Calu3 (cell line): Measurements from ENCODE around the gene EBPL. TPM values are rescaled to one million over a fixed set of nuclear protein-coding genes. Genes with fewer than 3 reads are reported as not detected.
A peak's percentile ranks its signal among the peaks of the same experiment; 100 is the strongest.

ENCODE experiments used
- BruUV-seq: library from RNA; stranded (reverse); fragments of 400-500 nt; replicated peaks from 2 replicates; lab custom pipeline; 2021; lab: Mats Ljungman, UMichigan
- CTCF ChIA-PET: fragments of 300-600 bp; sonication (Branson Sonifier 250); formaldehyde crosslinking; loops from one replicate; lab custom pipeline; 2022; ENCODE audit warnings: antibody characterized with exemption; lab: Charles Lee
- DNase-seq: peaks from one replicate; pipeline ENCODE4 v3.0.0; 2022
- H3K27ac Mint-ChIP-seq: one replicate; pipeline ENCODE4 v1.8.0; 2022; ENCODE audit warnings: mixed read lengths; ENCODE audit not compliant: unreplicated experiment
- H3K27me3 Mint-ChIP-seq: one replicate; pipeline ENCODE4 v1.8.0; 2022; ENCODE audit warnings: mixed read lengths; ENCODE audit not compliant: unreplicated experiment
- H3K36me3 Mint-ChIP-seq: one replicate; pipeline ENCODE4 v1.8.0; 2022; ENCODE audit warnings: mild to moderate bottlenecking, moderate library complexity, mixed read lengths; ENCODE audit not compliant: insufficient read depth, unreplicated experiment
- H3K4me1 Mint-ChIP-seq: one replicate; pipeline ENCODE4 v1.8.0; 2022; ENCODE audit warnings: mild to moderate bottlenecking, low read depth, mixed read lengths; ENCODE audit not compliant: unreplicated experiment
- H3K4me3 Mint-ChIP-seq: one replicate; pipeline ENCODE4 v1.8.0; 2022; ENCODE audit warnings: mild to moderate bottlenecking, low read depth, moderate library complexity, mixed read lengths; ENCODE audit not compliant: unreplicated experiment
- H3K9me3 Mint-ChIP-seq: one replicate; pipeline ENCODE4 v1.8.0; 2022; ENCODE audit warnings: low read depth, mixed read lengths; ENCODE audit not compliant: unreplicated experiment
- intact Hi-C: fragments of 100-400 bp; cut with micrococcal nuclease; formaldehyde crosslinking; loops from one replicate; pipeline ENCODE4 v1.10.0; 2022; ENCODE audit not compliant: unreplicated experiment
- total RNA-seq: library from RNA; stranded (reverse); gene quantifications from 2 replicates; pipeline ENCODE4 v1.2.3, GENCODE V29; 2022
- TF ChIP-seq, protein P1 (sequence below): fragments of 200-600 bp; IDR thresholded peaks from one replicate; pipeline ENCODE4 v1.8.0; 2022; ENCODE audit warnings: antibody characterized with exemption; ENCODE audit not compliant: unreplicated experiment

EBPL gene
- total RNA-seq, 1 experiment from 2014 or later: 43.9 TPM

DNA sequence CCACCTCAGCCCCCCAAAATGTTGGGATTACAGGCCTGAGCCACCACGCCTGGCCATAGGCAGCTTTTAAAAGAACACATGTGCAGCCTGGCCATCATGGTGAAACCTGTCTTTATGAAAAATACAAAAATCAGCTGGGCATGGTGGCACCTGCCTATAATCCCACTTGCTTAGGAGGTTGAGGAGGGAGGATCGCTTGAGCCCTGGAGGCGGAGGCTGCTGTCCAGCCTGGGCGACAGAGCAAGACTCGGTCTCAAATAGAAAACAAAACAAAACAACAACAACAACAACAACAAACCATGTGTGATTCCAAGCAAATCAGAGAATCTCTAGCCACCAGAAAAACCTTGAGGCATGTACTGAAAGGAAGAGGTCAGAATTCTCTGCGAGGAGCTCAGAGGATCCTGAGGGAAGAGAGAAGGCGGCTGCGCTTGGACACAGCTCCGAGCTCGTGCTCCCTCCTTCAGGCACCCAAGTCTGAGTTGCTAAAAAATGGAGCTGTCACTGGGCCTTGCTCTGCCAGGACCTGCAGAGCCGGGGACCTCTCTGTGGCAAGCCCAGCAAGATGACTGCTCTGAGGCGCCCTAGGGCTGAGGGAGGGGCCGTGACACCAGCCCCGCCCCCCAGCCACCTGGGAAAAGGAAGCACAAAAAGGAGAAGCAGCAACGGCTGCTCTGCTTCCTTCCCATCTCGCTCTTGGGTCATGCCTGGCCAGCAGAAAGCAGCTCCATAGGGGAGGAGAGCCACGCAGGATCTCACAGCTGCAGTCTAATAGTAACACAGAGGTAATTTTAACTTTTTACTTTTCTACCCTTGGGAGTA lies 63.2 kb downstream of the EBPL start, which contains the start of gene ARL11:
Gene ARL11, plus strand, starts transcription at position 677 of the 822 bp plus-strand sequence. CDS start 1,941 bp downstream, outside the sequence.
- intact Hi-C loops: no loop called here

DNA sequence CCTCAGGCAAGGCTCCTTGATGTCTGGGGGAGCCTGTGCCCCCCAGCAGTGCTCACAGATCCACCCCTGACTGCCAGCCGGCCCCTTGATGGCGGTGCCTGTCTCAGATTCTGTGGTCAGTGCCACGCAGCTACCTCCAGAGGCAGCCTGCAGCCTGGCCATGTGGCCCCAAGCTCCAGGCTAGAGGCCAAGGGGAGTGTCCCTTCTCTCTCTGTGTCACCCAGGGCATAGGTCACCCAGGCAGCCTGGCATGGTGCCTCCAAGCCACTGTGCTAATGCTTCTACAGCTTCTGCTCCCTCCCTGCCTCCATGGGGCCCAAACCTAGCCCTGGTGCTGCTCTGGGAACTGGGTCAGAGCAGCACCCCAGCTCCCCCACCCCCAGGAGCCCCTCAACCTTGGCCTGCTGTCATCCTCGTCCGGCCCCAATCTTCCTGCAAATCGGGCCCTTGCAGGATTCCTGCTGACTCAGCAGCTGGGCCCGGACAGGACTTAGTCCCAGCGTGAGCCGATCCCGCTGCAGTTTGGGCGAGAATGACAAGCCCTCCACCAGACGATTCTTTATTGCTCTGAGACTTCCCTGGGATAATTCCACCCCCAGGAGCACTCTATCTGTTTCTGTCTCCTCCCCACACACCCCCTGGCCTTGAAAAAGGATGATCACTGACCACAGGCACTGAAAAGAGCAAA lies 65.8 kb downstream of the EBPL start:
- H3K36me3 Mint-ChIP-seq: no peaks in the 10 kb centered on the region
- DNase-seq: peak; percentile 2
- intact Hi-C loops: no loop called here
- CTCF ChIA-PET: interaction anchor here (0.7 kb wide), 1 partner anchor 382 kb away, joined by 3 read pairs; no protein-coding TSS in a partner anchor
- no peaks in the 10 kb centered on the region for H3K27me3 Mint-ChIP-seq
- no peak overlapping the region for H3K4me3 Mint-ChIP-seq
- TF ChIP-seq, protein P1, sequence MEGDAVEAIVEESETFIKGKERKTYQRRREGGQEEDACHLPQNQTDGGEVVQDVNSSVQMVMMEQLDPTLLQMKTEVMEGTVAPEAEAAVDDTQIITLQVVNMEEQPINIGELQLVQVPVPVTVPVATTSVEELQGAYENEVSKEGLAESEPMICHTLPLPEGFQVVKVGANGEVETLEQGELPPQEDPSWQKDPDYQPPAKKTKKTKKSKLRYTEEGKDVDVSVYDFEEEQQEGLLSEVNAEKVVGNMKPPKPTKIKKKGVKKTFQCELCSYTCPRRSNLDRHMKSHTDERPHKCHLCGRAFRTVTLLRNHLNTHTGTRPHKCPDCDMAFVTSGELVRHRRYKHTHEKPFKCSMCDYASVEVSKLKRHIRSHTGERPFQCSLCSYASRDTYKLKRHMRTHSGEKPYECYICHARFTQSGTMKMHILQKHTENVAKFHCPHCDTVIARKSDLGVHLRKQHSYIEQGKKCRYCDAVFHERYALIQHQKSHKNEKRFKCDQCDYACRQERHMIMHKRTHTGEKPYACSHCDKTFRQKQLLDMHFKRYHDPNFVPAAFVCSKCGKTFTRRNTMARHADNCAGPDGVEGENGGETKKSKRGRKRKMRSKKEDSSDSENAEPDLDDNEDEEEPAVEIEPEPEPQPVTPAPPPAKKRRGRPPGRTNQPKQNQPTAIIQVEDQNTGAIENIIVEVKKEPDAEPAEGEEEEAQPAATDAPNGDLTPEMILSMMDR: no peak
- BruUV-seq: no TSS peak
- no peaks in the 10 kb centered on the region for H3K9me3 Mint-ChIP-seq
- no peak overlapping the region for H3K27ac Mint-ChIP-seq
- no peaks in the 10 kb centered on the region for H3K4me1 Mint-ChIP-seq

More for the DNA sequence above, 63.2 kb downstream of the EBPL start, which contains the start of gene ARL11:
- H3K27ac Mint-ChIP-seq: no peak within 1 kb of the TSS
- CTCF ChIA-PET: no interaction called here
- no peak within 1 kb of the TSS for H3K4me3 Mint-ChIP-seq
- TF ChIP-seq, protein P1: no peak
- H3K36me3 Mint-ChIP-seq: no peaks in the 10 kb centered on the region
- no peak for DNase-seq
- H3K4me1 Mint-ChIP-seq: no peaks in the 10 kb centered on the region
- no peaks in the 10 kb centered on the region for H3K27me3 Mint-ChIP-seq
- BruUV-seq: no TSS peak
- H3K9me3 Mint-ChIP-seq: no peaks in the 10 kb centered on the region

DNA sequence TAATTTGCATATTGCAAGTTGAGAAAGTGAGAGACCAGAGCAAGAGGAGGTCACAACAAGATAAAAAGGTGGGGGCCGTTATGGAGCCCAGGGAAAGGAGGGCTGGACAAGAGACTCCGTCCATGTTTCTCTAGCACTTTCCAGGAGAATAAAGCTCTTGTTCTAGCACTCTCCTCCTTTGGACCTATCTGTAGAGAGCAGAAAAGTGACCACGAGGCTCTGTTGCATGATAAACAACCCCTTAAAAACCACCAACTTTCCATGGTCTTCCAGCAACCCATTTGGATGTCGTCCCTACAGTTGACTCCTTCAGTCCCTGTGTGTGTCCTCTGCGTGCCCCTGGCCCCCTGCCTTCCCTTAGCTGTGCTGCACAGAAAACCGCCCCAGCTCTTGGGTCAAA lies 67.1 kb downstream of the EBPL start:
- no peaks in the 10 kb centered on the region for H3K36me3 Mint-ChIP-seq

More for the DNA sequence above, 67.1 kb downstream of the EBPL start:
- Mint-ChIP-seq H3K4me1 (no peaks in the 10 kb centered on the region), H3K4me3 (no peak overlapping the region), H3K27me3 (no peaks in the 10 kb centered on the region), H3K9me3 (no peaks in the 10 kb centered on the region), H3K27ac (no peak overlapping the region)
- no TSS peak for BruUV-seq
- no peak for DNase-seq
- TF ChIP-seq, protein P1: no peak
- intact Hi-C loops: no loop called here
- CTCF ChIA-PET: interaction anchor here (0.7 kb wide), 1 partner anchor 128 kb away, joined by 3 read pairs; no protein-coding TSS in a partner anchor
